NT2/D1 (cell line): ENCODE results near the gene CHRM2.

Experiments
- SUZ12 ChIP-seq: IDR thresholded peaks from 2 replicates; pipeline ENCODE4 v1.6.1; 2011; ENCODE audit not compliant: insufficient read length, insufficient read depth; ENCODE audit errors: extremely low read depth
- YY1 ChIP-seq: IDR thresholded peaks from 2 replicates; pipeline ENCODE4 v1.6.1; 2011; ENCODE audit not compliant: insufficient read length, insufficient read depth
- ZNF274 ChIP-seq: IDR thresholded peaks from 2 replicates; pipeline ENCODE4 v1.6.1; 2011; ENCODE audit warnings: mild to moderate bottlenecking, low read depth, low read length

- TF ChIP-seq YY1, result no peak
- TF ChIP-seq SUZ12, result no peak
- TF ChIP-seq ZNF274, result no peak
Measured at GRCh38 chr7:137020351-137020750, 151.9 kb downstream of the CHRM2 start.
